Hepatocyte (in vitro differentiated cells): ENCODE measurements around the gene AAGAB. TPM values are rescaled to one million over a fixed set of nuclear protein-coding genes. Genes with fewer than 3 reads are reported as not detected.
"Not testable (repeated sequence)": the region's sequence is repeated elsewhere in the genome, so short reads cannot be mapped to it uniquely, and the experiment has no call there.

ENCODE experiments used
- DNase-seq: peaks from one replicate; pipeline ENCODE4 v3.0.0-alpha.2; 2016; ENCODE audit warnings: low spot score
- H2AFZ ChIP-seq: fragments of 200-600 bp; sonication (generic); 2 replicates; pipeline ENCODE4 v1.6.0; 2016; ENCODE audit warnings: antibody characterized with exemption, mild to moderate bottlenecking
- H3K27ac ChIP-seq: fragments of 200-600 bp; sonication (generic); 2 replicates; pipeline ENCODE4 v1.5.1; 2016; ENCODE audit warnings: mild to moderate bottlenecking
- H3K27me3 ChIP-seq: fragments of 200-600 bp; sonication (generic); 2 replicates; pipeline ENCODE4 v1.6.1; 2016
- H3K36me3 ChIP-seq: fragments of 200-600 bp; sonication (generic); replicated peaks from 2 replicates; pipeline ENCODE4 v1.5.1; 2016; ENCODE audit warnings: low read depth; ENCODE audit not compliant: insufficient read depth
- H3K4me1 ChIP-seq: fragments of 200-600 bp; sonication (generic); 2 replicates; pipeline ENCODE4 v1.5.1; 2016; ENCODE audit warnings: mild to moderate bottlenecking, moderate library complexity; ENCODE audit not compliant: insufficient read depth
- H3K4me2 ChIP-seq: fragments of 200-600 bp; sonication (generic); 2 replicates; pipeline ENCODE4 v1.6.0; 2016
- H3K4me3 ChIP-seq: fragments of 200-600 bp; sonication (generic); 2 replicates; pipeline ENCODE4 v1.5.1; 2016; ENCODE audit warnings: mild to moderate bottlenecking
- H3K79me2 ChIP-seq: fragments of 200-600 bp; sonication (generic); 2 replicates; pipeline ENCODE4 v1.6.0; 2017; ENCODE audit warnings: mild to moderate bottlenecking
- H3K9me2 ChIP-seq: fragments of 200-600 bp; sonication (generic); replicated peaks from 2 replicates; pipeline ENCODE4 v1.6.0; 2017; ENCODE audit warnings: mild to moderate bottlenecking; ENCODE audit not compliant: insufficient read depth
- H3K9me3 ChIP-seq: fragments of 200-600 bp; sonication (generic); 2 replicates; pipeline ENCODE4 v1.5.1; 2016; ENCODE audit warnings: low read depth, mild to moderate bottlenecking
- H4K20me1 ChIP-seq: fragments of 200-600 bp; sonication (generic); 2 replicates; pipeline ENCODE4 v1.6.0; 2016; ENCODE audit warnings: mild to moderate bottlenecking; ENCODE audit not compliant: insufficient read depth, poor library complexity, severe bottlenecking
- CTCF ChIP-seq: fragments of 200-600 bp; sonication (generic); IDR thresholded peaks from 2 replicates; pipeline ENCODE4 v1.5.1; 2016; ENCODE audit warnings: antibody characterized with exemption, mild to moderate bottlenecking; ENCODE audit not compliant: poor library complexity
- EZH2 ChIP-seq: fragments of 200-600 bp; sonication (generic); IDR thresholded peaks from 2 replicates; pipeline ENCODE4 v1.6.1; 2016; ENCODE audit warnings: antibody characterized with exemption, mild to moderate bottlenecking, borderline replicate concordance
- EZH2phosphoT487 ChIP-seq: fragments of 200-600 bp; sonication (generic); IDR thresholded peaks from one replicate; pipeline ENCODE4 v1.6.1; 2018; ENCODE audit warnings: antibody characterized with exemption, mild to moderate bottlenecking, low read depth, moderate library complexity; ENCODE audit not compliant: unreplicated experiment, severe bottlenecking
- WGBS: methylation state at CpG from one replicate; pipeline ENCODE4 v1.1.6; 2016; ENCODE audit warnings: low lambda C conversion rate; ENCODE audit errors: missing lambda C conversion rate; 5-methylcytosine and 5-hydroxymethylcytosine counted together
- polyA plus RNA-seq: library from polyadenylated mRNA; unstranded; fragments of >200 nt; fragmentation: Nextera tagmentation; extraction: Ambion mirVana; gene quantifications from 2 replicates; pipeline ENCODE4 v1.2.1, GENCODE V29; 2016
- total RNA-seq: library from RNA; depleted of rRNA; stranded (reverse); fragments of >200 nt; gene quantifications from 2 replicates; pipeline ENCODE4 v1.2.3, GENCODE V29; 2014

AAGAB gene
- total and polyA plus RNA-seq, 2 experiments from 2014 or later, result 30.8 to 36.2 TPM

GRCh38 chr15:67259806-67260205, 5.3 kb upstream of the AAGAB start:
- Histone ChIP-seq H3K4me1 (no peaks in the 10 kb centered on the region), H3K9me2 (no peaks in the 10 kb centered on the region), H2AFZ (no peak overlapping the region), H3K27me3 (no peaks in the 10 kb centered on the region), H3K79me2 (no peaks in the 10 kb centered on the region), H3K27ac (no peak overlapping the region), H4K20me1 (no peaks in the 10 kb centered on the region), H3K36me3 (no peaks in the 10 kb centered on the region), H3K9me3 (no peaks in the 10 kb centered on the region), H3K4me3 (no peak overlapping the region), H3K4me2 (no peak overlapping the region)
- TF ChIP-seq EZH2 (no peak), EZH2phosphoT487 (no peak), CTCF (no peak)
- no peak for DNase-seq

- TF ChIP-seq CTCF, result no peak
- no peak for TF ChIP-seq EZH2phosphoT487
- no peak for TF ChIP-seq EZH2
- H3K27me3 ChIP-seq, result no peaks in the 10 kb centered on the region
- no peaks in the 10 kb centered on the region for H3K36me3 ChIP-seq
- H4K20me1 ChIP-seq, result no peaks in the 10 kb centered on the region
- H3K4me2 ChIP-seq, result no peak overlapping the region
- H3K27ac ChIP-seq, result no peak overlapping the region
- H3K9me2 ChIP-seq, result no peaks in the 10 kb centered on the region
- no peaks in the 10 kb centered on the region for H3K9me3 ChIP-seq
- H3K4me3 ChIP-seq, result no peak overlapping the region
- no peak overlapping the region for H2AFZ ChIP-seq
- no peak for DNase-seq
- H3K79me2 ChIP-seq, result no peaks in the 10 kb centered on the region
- no peaks in the 10 kb centered on the region for H3K4me1 ChIP-seq
Measured at GRCh38 chr15:67259379-67259778, 4.9 kb upstream of the AAGAB start.

GRCh38 chr15:67258412-67258811, 4.0 kb upstream of the AAGAB start:
- not testable (repeated sequence) for H3K4me1 ChIP-seq, H3K36me3 ChIP-seq, H3K4me2 ChIP-seq, H3K9me3 ChIP-seq, DNase-seq, H3K4me3 ChIP-seq, H3K27ac ChIP-seq, H3K9me2 ChIP-seq, H2AFZ ChIP-seq, H3K27me3 ChIP-seq, H4K20me1 ChIP-seq, H3K79me2 ChIP-seq
- 100% methylated on average over 3 of the region's 3 CpGs for WGBS

- no peak for TF ChIP-seq EZH2phosphoT487
- Histone ChIP-seq H3K9me2 (no peaks in the 10 kb centered on the region), H3K4me2 (no peak overlapping the region), H3K27me3 (no peaks in the 10 kb centered on the region), H3K4me1 (peaks cover 9% of the 10 kb centered on the region), H3K36me3 (no peaks in the 10 kb centered on the region), H2AFZ (no peak overlapping the region), H3K4me3 (no peak overlapping the region), H3K27ac (no peak overlapping the region), H4K20me1 (no peaks in the 10 kb centered on the region), H3K79me2 (peaks cover 26% of the 10 kb centered on the region), H3K9me3 (no peaks in the 10 kb centered on the region)
- 68% methylated on average over 3 of the region's 3 CpGs for WGBS
- no peak for DNase-seq
Measured at GRCh38 chr15:67256051-67256450, 1.6 kb upstream of the AAGAB start.
